Activated gamma-delta T cell treated with Interleukin-2 at 50 U/mL for 16 hours (primary cell): Measurements from ENCODE around the gene FCHSD2.

Experiments used
- DNase-seq: peaks from one replicate; pipeline ENCODE4 v3.0.0-alpha.2; 2020

The FCHSD2 gene

GRCh38 chr11:72962084-72962483 lies 180.0 kb downstream of the FCHSD2 start:
- no peak for DNase-seq

GRCh38 chr11:72959998-72960731 lies 182.0 kb downstream of the FCHSD2 start:
- DNase-seq = no peak

GRCh38 chr11:72958791-72959190 lies 183.3 kb downstream of the FCHSD2 start:
- DNase-seq = no peak

- DNase-seq = no peak
These were observed 186.7 kb downstream of the FCHSD2 start for GRCh38 chr11:72955466-72955865.

DNA sequence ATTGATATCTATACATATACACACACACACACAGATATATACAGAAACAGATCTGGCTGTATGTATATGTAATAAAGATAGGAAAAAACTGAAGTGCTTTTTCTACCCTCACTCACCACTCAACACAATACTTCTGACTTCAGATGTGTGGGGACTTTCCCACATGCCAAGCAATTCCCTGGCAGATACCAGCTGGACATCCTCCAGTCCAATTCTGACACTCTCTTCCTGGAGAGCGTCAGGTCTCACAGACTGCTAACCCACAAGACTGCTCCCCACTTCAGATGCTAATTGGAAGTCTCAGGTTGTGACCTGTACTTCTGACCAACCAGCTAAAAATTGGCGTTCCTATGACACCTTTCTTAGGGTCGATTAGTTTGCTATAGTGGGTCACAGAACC lies 187.3 kb downstream of the FCHSD2 start:
- no peak for DNase-seq

GRCh38 chr11:72953637-72954036 lies 188.5 kb downstream of the FCHSD2 start:
- DNase-seq = no peak

GRCh38 chr11:72951888-72952287 lies 190.2 kb downstream of the FCHSD2 start:
- no peak for DNase-seq

GRCh38 chr11:72951193-72951592 lies 190.9 kb downstream of the FCHSD2 start:
- DNase-seq = no peak

DNA sequence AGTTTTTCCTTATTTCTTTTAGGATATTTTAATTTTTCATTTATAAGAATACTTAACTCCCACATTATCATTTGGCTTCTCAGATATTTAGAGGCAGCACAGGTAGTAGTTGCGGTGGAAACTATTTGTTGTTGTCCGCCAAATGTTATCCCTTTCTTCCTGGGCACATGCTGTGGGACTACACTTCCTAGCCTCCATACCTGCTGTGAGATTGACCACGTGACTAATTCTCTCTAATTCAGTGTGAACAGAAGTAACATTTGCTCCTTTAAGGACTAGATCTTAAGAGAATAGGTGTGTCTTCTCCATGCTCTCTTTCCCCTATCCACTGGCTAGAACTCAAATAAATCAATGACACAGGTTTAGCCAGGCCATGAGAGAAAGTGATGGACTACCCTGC lies 191.4 kb downstream of the FCHSD2 start:
- DNase-seq = no peak

- DNase-seq = no peak
These were observed 194.9 kb downstream of the FCHSD2 start for GRCh38 chr11:72947229-72947628.

- DNase-seq = no peak
These were observed 198.5 kb downstream of the FCHSD2 start for GRCh38 chr11:72943664-72944063.

DNA sequence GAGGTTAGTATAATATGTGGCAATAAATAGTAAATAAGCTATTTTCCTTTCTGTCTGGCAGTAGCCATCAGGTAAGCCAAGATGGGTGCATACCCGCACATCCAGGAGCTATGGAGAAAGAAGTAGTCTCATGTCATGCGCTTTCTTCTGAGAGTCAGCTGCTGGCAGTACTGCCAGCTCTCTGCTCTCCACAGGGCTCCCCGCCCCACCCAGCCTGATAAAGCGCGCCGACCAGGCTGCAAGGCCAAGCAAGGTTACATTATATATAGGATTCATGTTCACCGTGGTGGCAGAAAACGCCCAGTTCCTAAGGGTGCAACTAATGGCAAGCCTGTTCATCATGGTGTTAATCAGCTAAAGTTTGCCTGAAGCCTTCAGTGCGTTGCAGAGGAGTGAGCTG lies 201.7 kb downstream of the FCHSD2 start:
- DNase-seq = no peak

DNA sequence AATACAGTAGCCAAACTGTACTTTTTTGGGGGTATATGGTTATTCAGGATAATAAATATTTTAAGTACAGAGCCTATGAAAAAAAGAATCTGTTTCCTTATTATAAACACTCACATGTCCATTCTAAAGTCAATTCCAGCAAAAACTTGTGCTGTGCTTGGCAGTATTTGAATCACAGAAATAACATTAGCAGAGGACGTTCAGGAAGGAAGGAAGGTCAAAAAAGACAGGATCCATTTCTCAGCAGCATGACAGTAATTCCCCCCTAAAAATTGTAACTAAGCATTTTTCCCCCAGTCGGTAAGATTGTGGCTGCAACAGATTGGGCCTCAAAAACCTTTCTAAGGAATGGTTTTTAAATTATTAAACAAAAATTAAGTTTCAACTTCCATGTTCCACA lies 203.1 kb downstream of the FCHSD2 start:
- no peak for DNase-seq

DNA sequence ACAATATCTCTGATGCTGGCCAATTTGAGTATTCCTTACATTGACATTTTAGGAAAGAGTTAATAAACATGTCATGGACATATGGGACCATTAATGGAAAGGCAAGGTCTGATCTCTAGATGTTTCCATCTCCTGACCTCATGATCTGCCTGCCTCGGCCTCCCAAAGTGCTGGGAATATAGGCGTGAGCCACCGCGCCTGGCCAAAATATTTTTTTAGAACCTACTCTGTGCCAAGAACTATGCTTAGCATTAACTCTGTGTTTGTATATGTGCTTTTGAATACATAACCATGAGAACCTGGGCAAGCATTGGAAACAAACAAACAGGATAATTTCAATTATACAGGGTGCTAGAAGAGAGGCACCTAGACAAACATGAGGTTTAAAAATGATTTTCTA lies 204.7 kb downstream of the FCHSD2 start:
- no peak for DNase-seq

- no peak for DNase-seq
These were observed 206.4 kb downstream of the FCHSD2 start for GRCh38 chr11:72935700-72936099.

DNA sequence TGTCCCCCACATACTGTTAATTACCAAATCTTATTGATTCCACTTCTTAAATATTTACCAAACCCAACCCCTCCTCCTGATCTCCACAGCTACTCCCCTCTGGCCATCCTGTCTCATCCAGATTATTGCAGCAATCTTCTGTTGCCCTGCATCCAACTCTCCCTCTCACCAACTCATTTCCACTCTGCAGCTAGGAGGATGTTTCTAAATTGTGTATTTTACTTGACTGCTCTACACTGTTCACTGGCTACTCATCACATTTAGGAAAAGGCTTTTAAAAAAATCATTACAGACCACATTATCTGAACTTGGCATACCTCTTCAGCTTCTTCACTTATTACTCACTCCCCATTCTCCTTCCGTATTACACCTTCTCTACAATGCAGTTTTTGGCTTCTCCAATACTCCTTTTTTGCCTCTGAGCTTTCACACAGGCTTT lies 210.0 kb downstream of the FCHSD2 start:
- no peak for DNase-seq

DNA sequence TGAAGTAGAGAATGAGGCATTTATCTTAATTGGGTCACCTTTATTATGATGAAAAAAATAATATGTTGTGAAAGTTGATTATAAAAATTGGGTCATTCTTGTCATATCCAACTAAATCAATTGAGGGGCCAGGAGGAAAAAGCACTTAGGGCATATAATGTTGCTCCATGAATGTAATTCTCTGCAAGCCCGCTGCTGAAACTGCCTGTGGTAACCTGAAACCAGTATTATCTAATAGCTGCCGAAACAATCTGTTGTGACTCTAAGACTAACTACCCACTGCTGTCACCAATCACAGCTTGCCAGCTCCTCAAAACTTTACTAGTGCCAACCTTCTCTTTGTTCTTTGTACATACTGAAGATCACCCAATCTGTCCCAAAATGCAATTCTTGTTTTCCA lies 212.1 kb downstream of the FCHSD2 start:
- no peak for DNase-seq

GRCh38 chr11:72929256-72929655 lies 212.9 kb downstream of the FCHSD2 start:
- no peak for DNase-seq

- DNase-seq = no peak
These were observed 214.7 kb downstream of the FCHSD2 start for GRCh38 chr11:72927380-72927779.

- no peak for DNase-seq
These were observed 216.0 kb downstream of the FCHSD2 start for GRCh38 chr11:72926076-72926475.

DNA sequence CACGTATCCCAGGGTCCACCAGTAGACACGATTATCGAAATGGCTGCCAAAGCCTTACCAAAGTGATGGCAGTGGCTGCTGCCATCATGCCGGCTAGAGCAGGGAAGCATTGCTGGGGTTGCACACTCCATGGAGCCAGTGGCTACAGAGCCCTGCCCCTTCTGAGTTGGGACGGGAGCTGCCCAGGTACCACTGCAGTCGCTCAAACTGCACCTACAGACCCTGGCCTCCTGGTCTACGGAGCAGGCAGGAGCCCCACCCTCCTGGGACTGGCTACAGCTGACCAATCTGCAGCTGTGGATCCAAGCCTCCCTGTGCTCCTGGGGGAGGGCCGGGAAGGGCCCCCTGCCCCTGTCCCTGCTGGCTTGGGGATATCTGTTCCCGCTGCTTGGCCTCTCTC lies 216.5 kb downstream of the FCHSD2 start:
- no peak for DNase-seq

DNA sequence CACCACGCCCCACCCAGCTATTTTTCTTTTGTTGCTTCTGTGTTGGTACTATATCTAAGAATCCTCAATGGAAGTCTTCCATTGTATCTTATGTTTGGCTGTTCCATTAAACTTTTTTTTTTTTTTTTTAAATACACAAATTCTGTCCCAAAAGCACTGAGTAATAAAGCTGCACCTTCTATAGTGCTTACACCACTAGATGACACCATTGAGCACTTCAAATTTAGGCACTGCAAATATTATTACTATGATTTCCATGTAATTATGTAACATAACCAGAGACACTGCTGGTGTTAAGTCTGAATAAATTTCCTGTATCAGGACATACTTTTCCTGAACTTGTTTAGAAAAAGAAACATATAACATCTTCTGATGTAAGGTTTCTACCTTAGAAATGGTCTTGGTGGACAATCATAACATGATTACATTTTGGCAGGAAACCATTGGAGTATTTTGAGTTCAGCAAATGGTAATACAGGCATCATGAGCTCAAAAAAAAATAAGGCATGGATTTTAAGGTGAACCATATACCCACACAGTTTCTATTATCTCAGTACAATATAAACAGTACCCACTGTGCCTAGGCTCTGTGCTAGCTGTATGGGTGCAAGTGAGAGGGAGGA lies 217.4 kb downstream of the FCHSD2 start:
- no peak for DNase-seq

DNA sequence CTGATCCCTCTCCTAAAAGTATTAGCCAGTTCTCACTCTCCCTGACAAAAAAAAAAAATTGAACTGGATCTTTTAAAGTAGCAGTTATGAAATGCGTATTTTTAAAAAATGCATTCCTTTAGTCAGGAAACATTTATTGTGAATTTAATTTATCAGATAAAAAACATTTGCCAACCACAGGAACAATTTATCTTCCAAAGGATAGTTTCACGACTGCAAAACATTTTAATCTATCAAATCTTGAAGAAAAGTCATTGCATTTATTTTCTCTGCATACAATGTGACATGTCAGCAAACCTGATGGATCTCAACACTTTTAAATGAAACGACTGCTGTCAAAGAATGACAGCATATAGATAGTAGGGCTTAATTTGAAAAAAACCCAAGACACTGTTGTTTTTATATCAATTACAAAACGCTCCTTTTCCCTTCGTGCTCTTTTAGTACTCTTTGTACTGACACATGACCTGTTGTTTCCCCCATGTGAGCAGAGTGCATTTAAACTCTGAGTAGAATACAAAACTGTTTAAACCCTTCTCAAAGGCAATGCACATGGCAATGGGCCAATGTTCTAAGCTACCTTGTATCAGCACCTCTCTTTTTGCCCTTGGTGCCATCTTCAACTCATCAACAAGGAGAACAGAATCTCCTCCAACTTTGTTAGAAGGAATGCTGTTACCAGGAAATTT lies 220.9 kb downstream of the FCHSD2 start:
- DNase-seq = no peak

GRCh38 chr11:72920001-72920400 lies 222.1 kb downstream of the FCHSD2 start:
- no peak for DNase-seq
